Fibroblast of villous mesenchyme (primary cell): ENCODE data around the gene ZNF275. TPM values are rescaled to one million over a fixed set of nuclear protein-coding genes. Genes with fewer than 3 reads are reported as not detected.
A peak's percentile ranks its signal among the peaks of the same experiment; 100 is the strongest.

Source experiments
- DNase-seq: peaks from one replicate; pipeline ENCODE4 v3.0.0-alpha.2; 2010; ENCODE audit warnings: low read depth
- H3K4me3 ChIP-seq: 2 replicates; pipeline ENCODE4 v1.5.1; 2011; ENCODE audit warnings: low read depth, mild to moderate bottlenecking, low read length
- small RNA-seq: library from RNA; depleted of rRNA; stranded (forward); fragments of <200 nt; gene quantifications from one replicate; pipeline ENCODE3, GENCODE V24; 2012
- total RNA-seq: library from RNA; depleted of rRNA; stranded (reverse); fragments of >200 nt; gene quantifications from 2 replicates; pipeline ENCODE4 v1.2.3, GENCODE V29; 2012
- TF ChIP-seq, protein P1 (sequence below): IDR thresholded peaks from 2 replicates; pipeline ENCODE4 v1.5.1; 2012; ENCODE audit warnings: low read depth, mild to moderate bottlenecking, low read length; ENCODE audit not compliant: insufficient read depth

Gene ZNF275
- total RNA-seq, 1 donor: 13.4 TPM

DNA sequence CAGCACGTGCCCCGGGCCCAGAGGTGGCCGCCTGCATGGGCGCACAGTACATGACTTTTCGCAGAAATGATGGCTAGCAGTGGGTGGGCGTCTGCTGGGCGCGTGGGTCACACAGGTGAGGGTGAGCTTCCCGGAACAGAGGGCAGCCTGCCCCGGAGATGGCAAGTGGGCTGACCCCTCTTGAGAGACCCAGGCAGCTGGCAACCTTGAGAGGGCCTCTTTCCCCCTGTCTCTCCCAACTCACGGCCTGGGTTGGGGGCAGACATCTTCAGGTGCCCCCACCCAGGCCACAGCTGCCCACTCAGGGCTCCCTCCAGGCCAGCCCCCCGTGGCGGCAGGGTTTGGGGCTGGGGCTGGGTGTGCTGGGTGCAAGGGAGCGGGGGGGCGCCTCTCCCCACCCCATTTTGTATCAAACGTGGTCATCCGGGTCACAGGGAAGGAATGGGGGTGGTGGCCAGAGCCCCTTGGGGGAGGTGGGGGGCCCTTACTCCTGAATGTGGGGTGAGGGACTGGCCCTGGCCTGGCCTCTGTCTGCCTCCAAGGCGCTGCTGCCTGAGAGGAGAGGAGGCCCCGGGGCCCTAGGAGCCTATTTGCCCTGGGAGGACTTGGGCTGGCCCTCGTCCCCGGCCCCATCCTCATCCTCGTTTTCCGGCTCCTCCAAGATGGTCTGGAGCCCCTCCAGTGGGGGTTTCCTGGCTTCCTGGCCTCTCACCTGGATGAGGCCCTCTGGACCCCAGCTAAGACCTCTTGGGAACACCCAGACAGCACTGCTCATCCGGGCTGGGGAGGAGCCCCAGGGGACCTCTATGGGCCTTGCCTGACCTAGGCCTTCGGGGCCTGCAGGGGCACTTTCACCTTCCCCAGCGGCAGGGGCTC is 62.6 kb downstream of the ZNF275 start:
- no peak for DNase-seq
- no peak overlapping the region for H3K4me3 ChIP-seq
- TF ChIP-seq, protein P1, sequence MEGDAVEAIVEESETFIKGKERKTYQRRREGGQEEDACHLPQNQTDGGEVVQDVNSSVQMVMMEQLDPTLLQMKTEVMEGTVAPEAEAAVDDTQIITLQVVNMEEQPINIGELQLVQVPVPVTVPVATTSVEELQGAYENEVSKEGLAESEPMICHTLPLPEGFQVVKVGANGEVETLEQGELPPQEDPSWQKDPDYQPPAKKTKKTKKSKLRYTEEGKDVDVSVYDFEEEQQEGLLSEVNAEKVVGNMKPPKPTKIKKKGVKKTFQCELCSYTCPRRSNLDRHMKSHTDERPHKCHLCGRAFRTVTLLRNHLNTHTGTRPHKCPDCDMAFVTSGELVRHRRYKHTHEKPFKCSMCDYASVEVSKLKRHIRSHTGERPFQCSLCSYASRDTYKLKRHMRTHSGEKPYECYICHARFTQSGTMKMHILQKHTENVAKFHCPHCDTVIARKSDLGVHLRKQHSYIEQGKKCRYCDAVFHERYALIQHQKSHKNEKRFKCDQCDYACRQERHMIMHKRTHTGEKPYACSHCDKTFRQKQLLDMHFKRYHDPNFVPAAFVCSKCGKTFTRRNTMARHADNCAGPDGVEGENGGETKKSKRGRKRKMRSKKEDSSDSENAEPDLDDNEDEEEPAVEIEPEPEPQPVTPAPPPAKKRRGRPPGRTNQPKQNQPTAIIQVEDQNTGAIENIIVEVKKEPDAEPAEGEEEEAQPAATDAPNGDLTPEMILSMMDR: no peak

- DNase-seq: no peak
- no peak overlapping the region for H3K4me3 ChIP-seq
- TF ChIP-seq, protein P1: no peak
These were observed 63.5 kb downstream of the ZNF275 start for GRCh38 chrX:153397256-153397960.

GRCh38 chrX:153398275-153398960 is 64.5 kb downstream of the ZNF275 start:
- DNase-seq: no peak
- no peak overlapping the region for H3K4me3 ChIP-seq
- TF ChIP-seq, protein P1: no peak

- peak; percentile 8 for DNase-seq
- no peak overlapping the region for H3K4me3 ChIP-seq
- TF ChIP-seq, protein P1: peak; percentile 69
These were observed 66.5 kb downstream of the ZNF275 start for GRCh38 chrX:153400146-153401132.

DNA sequence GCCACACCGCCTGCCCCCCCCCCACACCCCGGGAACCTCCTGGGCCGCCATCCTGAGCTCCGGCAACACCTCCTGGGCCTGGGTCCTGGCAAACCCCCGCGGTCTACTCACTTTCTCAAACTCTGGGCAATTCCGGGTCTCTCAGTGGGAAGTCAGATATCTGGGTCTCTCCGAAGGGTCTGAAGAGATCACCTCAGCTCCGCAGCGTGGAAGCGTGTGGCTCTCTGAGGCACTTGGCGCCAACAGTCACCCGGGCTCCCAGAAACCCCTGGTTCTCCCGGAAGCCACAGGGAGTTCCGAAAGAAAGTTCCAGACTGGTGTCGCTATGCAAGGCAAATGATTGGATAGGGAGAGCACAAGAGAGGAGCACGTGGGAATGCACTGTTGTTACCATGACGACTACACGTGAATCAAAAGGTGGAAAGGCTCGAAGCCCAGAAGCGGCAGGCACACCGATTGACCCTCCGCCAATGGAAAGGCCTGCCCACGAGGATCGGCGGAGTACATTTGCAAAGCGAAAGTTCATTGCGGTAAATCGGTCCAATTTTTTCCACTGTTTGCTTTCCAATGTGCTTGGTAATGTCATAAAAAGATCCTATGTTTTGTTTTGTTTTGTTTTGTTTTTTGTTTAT is 67.3 kb downstream of the ZNF275 start, which contains the start of gene PNMA6E:
Gene PNMA6E (minus strand): TSS at position 218 of the 632 bp plus-strand sequence. CDS start 2,501 bp downstream, outside the sequence.
- no peak within 1 kb of the TSS for H3K4me3 ChIP-seq
- no peak for DNase-seq
- TF ChIP-seq, protein P1: no peak

Small RNAs within 50 kb of the gene (small RNA-seq; reads per million reads assigned to genes)
- not detected for gene AC152007.1

Other genes with a start within 250 kb of the ZNF275 start
- gene MAGEA1, start 154.9 kb upstream of the ZNF275 start, total RNA-seq: not detected in 2 replicates
- not detected in 2 replicates for gene PNMA6F, start 12.4 kb upstream of the ZNF275 start, total RNA-seq
- gene PNMA6E, start 67.2 kb downstream of the ZNF275 start, total RNA-seq: not detected in 2 replicates
- gene ZFP92, start 77.3 kb downstream of the ZNF275 start, total RNA-seq: 0.32 and 0.43 TPM in 2 replicates
- 1.9 and 3.0 TPM in 2 replicates for gene TREX2, start 111.9 kb downstream of the ZNF275 start, total RNA-seq
- gene HAUS7, start 136.4 kb downstream of the ZNF275 start, total RNA-seq: 10.8 and 16.8 TPM in 2 replicates
- 14.7 and 62.5 TPM in 2 replicates for gene BGN, start 160.8 kb downstream of the ZNF275 start, total RNA-seq
- gene ATP2B3, start 183.5 kb downstream of the ZNF275 start, total RNA-seq: not detected in 2 replicates